Measurements from ENCODE around the gene TBC1D25. TPM values are rescaled to one million over a fixed set of nuclear protein-coding genes. Genes with fewer than 3 reads are reported as not detected.

TBC1D25 gene
- total RNA-seq, 1 donor from 2014 or later: 12.5 TPM

DNA sequence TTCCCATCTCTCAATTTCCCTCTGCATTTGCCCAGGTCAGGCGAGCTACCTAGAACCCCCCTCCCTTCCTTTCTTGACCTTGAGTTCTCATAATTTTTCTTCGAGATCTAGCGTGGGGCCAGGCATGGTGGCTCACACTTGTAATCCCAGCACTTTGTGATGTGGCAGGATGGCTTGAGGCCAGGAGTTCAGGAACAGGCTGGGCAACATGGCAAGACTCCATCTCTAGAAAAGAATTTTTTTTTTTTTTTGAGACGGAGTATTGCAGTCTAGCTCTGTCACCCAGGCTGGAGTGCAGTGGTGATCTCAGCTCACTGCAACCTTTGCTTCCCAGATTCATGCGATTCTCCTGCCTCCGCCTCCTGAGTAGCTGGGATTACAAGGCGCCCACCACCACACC lies 35.3 kb upstream of the TBC1D25 start:
- H3K27ac Mint-ChIP-seq (ENCODE audit: unreplicated experiment): no peak overlapping the region
- H3K4me1 Mint-ChIP-seq (ENCODE audit: unreplicated experiment): no peaks in the 10 kb centered on the region
- H3K4me3 Mint-ChIP-seq (ENCODE audit: unreplicated experiment): no peak overlapping the region
- peaks cover 2% of the 10 kb centered on the region for H3K27me3 Mint-ChIP-seq (ENCODE audit: unreplicated experiment)
- TF ChIP-seq, protein P1, sequence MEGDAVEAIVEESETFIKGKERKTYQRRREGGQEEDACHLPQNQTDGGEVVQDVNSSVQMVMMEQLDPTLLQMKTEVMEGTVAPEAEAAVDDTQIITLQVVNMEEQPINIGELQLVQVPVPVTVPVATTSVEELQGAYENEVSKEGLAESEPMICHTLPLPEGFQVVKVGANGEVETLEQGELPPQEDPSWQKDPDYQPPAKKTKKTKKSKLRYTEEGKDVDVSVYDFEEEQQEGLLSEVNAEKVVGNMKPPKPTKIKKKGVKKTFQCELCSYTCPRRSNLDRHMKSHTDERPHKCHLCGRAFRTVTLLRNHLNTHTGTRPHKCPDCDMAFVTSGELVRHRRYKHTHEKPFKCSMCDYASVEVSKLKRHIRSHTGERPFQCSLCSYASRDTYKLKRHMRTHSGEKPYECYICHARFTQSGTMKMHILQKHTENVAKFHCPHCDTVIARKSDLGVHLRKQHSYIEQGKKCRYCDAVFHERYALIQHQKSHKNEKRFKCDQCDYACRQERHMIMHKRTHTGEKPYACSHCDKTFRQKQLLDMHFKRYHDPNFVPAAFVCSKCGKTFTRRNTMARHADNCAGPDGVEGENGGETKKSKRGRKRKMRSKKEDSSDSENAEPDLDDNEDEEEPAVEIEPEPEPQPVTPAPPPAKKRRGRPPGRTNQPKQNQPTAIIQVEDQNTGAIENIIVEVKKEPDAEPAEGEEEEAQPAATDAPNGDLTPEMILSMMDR (IDR thresholded peaks at IDR 0.05; ENCODE audit: unreplicated experiment): no peak
- H3K36me3 Mint-ChIP-seq (ENCODE audit: low read depth, unreplicated experiment): no peaks in the 10 kb centered on the region
- DNase-seq (ENCODE audit: low spot score): no peak
- no peaks in the 10 kb centered on the region for H3K9me3 Mint-ChIP-seq (ENCODE audit: unreplicated experiment)

DNA sequence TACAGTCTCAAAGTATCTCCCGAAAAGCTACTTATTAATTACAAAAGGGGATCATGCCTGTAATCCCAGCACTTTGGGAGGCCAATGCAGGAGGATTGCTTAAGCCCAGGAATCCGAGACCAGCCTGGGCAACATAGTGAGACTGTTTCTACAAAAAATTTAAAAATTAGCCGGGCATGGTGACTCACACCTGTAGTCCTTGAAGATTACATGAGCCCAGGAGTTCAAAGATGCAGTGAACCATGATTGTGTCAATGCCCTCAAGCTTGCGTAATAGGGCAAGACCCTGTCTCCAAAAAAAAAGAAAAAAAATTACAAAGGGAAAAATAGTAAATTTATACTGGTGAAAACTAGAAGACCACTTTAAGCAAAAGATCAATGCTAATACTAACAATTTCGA lies 34.0 kb upstream of the TBC1D25 start:
- TF ChIP-seq, protein P1 (IDR thresholded peaks at IDR 0.05; ENCODE audit: unreplicated experiment): no peak
- Mint-ChIP-seq H3K27me3 (ENCODE audit: unreplicated experiment) (peaks cover 3% of the 10 kb centered on the region), H3K36me3 (ENCODE audit: low read depth, unreplicated experiment) (no peaks in the 10 kb centered on the region), H3K4me3 (ENCODE audit: unreplicated experiment) (no peak overlapping the region), H3K27ac (ENCODE audit: unreplicated experiment) (no peak overlapping the region), H3K9me3 (ENCODE audit: unreplicated experiment) (no peaks in the 10 kb centered on the region), H3K4me1 (ENCODE audit: unreplicated experiment) (no peaks in the 10 kb centered on the region)
- no peak for DNase-seq (ENCODE audit: low spot score)

DNA sequence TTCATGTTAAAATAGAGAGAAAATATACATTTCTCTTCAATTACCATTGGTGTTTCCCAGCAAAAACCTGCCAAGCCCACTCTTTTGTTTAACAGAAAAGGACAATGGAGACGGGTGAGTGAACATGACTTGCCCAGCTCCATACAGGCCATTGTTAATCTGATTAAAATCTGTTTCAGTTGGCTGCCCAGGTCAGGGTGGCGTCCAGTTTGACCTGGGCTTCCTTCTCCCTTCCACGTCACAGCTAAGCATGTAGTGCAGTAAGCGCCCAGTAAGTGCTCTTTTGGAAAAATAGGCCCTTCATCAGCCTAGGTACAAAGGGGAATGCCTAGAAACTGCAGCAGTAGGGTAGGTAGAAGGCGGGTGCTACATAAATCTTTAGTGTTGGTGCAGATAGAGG lies 32.3 kb upstream of the TBC1D25 start:
- peaks cover 3% of the 10 kb centered on the region for H3K27me3 Mint-ChIP-seq (ENCODE audit: unreplicated experiment)
- H3K36me3 Mint-ChIP-seq (ENCODE audit: low read depth, unreplicated experiment): peaks cover 4% of the 10 kb centered on the region
- no peaks in the 10 kb centered on the region for H3K9me3 Mint-ChIP-seq (ENCODE audit: unreplicated experiment)
- no peak overlapping the region for H3K4me3 Mint-ChIP-seq (ENCODE audit: unreplicated experiment)
- TF ChIP-seq, protein P1 (IDR thresholded peaks at IDR 0.05; ENCODE audit: unreplicated experiment): no peak
- DNase-seq (ENCODE audit: low spot score): no peak
- H3K27ac Mint-ChIP-seq (ENCODE audit: unreplicated experiment): no peak overlapping the region
- H3K4me1 Mint-ChIP-seq (ENCODE audit: unreplicated experiment): no peaks in the 10 kb centered on the region

DNA sequence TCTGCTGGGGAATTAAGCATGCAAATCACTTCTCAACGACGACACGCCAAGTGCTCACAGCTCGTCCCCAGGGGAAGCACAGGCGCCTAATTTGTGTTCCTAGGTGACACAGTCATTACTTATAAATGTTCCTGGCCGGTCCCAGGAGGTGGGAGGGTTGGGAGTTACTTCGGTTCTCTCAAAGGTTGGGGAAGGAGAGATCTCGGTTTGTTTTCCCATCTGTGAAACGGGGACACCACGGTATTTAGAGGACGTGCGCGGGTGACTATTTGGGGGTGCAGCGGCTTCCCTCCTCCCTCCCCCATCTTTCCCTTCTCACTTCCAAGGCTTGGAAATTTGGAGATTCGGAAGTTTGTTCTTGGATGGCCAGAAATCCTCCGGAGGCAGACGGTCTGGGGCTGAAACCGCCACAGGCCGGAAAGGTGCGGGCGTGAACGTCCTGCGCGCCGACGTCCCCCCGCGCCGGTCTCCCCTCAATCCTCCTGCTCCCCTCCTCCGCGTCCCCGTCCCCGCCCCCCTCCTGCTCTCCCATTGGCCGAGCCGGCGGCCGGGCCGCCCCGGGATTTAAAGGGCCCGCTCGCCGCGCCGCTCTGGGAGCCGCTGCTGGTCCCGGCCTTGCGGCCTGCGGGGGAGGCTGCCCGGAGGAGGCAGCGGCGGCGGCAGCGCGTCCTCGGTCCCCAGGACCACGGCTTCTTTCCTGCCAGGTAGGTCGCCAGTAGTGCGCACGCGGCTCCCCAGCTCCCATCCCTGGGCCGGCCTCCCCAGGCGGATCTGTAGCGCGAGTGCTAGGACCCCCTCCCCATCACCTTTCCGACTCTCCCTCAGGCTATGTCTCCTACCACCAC lies 30.9 kb upstream of the TBC1D25 start, which contains the start of gene PORCN:
PORCN (plus strand) TSS at position 593 of the 845 bp plus-strand sequence. CDS start 829 bp downstream, outside the sequence.
- no peaks in the 10 kb centered on the region for H3K9me3 Mint-ChIP-seq (ENCODE audit: unreplicated experiment)
- peak within 1 kb of the TSS; percentile 90 for H3K4me3 Mint-ChIP-seq (ENCODE audit: unreplicated experiment)
- DNase-seq (ENCODE audit: low spot score): peak; percentile 67
- H3K4me1 Mint-ChIP-seq (ENCODE audit: unreplicated experiment): no peaks in the 10 kb centered on the region
- H3K27ac Mint-ChIP-seq (ENCODE audit: unreplicated experiment): no peak within 1 kb of the TSS
- H3K27me3 Mint-ChIP-seq (ENCODE audit: unreplicated experiment): peaks cover 3% of the 10 kb centered on the region
- TF ChIP-seq, protein P1 (IDR thresholded peaks at IDR 0.05; ENCODE audit: unreplicated experiment): no peak
- peaks cover 4% of the 10 kb centered on the region for H3K36me3 Mint-ChIP-seq (ENCODE audit: low read depth, unreplicated experiment)

DNA sequence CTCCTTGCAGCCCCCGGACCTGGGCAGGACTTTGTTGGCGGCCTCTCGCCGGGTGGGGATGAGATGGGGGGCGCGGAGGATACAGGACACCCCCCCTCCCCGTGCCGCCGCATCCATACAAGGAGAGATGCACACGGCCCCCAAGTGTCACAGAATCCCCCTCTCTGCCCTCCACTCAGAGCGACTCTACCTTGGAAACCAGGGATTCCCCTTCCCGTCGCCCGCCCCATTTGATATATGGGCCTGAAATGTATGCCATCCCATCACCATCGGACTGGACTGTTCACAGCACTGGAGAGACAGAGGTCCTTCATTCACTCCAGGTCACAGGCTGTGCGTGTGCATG lies 30.3 kb upstream of the TBC1D25 start:
- Mint-ChIP-seq H3K27ac (ENCODE audit: unreplicated experiment) (no peak overlapping the region), H3K9me3 (ENCODE audit: unreplicated experiment) (no peaks in the 10 kb centered on the region), H3K27me3 (ENCODE audit: unreplicated experiment) (peaks cover 3% of the 10 kb centered on the region), H3K36me3 (ENCODE audit: low read depth, unreplicated experiment) (peaks cover 4% of the 10 kb centered on the region), H3K4me1 (ENCODE audit: unreplicated experiment) (no peaks in the 10 kb centered on the region), H3K4me3 (ENCODE audit: unreplicated experiment) (peak overlapping the region; percentile 90)
- TF ChIP-seq, protein P1 (IDR thresholded peaks at IDR 0.05; ENCODE audit: unreplicated experiment): no peak
- DNase-seq (ENCODE audit: low spot score): no peak
